Activated CD8-positive, alpha-beta memory T cell treated with anti-CD3 and anti-CD28 coated beads, Interleukin-2, amount 10 ng/mL, durations not matched to agents 7 days and 5 days (primary cell): Measurements from ENCODE around the gene UBE2K. TPM values are rescaled to one million over a fixed set of nuclear protein-coding genes. Genes with fewer than 3 reads are reported as not detected.
A peak's percentile ranks its signal among the peaks of the same experiment; 100 is the strongest.
"Not testable (repeated sequence)": the region's sequence is repeated elsewhere in the genome, so short reads cannot be mapped to it uniquely, and the experiment has no call there.

ENCODE experiments used
- ATAC-seq: fragments of 150-1000 bp; cut with Tn5 transposase; one replicate; pipeline ENCODE4 v1.10.0; 2021; ENCODE audit warnings: moderate library complexity
- CTCF ChIA-PET: fragments of 350-600 bp; sonication (Branson Sonifier 250); formaldehyde crosslinking; loops from one replicate; lab custom pipeline; 2021; ENCODE audit warnings: antibody characterized with exemption; lab: Charles Lee
- DNase-seq: peaks from one replicate; pipeline ENCODE4 v3.0.0-alpha.2; 2020
- H3K27ac Mint-ChIP-seq: one replicate; pipeline ENCODE4 v1.8.0; 2021; ENCODE audit warnings: mild to moderate bottlenecking, mixed read lengths
- H3K27me3 Mint-ChIP-seq: one replicate; pipeline ENCODE4 v1.8.0; 2021; ENCODE audit warnings: mixed read lengths
- H3K36me3 Mint-ChIP-seq: one replicate; pipeline ENCODE4 v1.8.0; 2021; ENCODE audit warnings: mild to moderate bottlenecking, mixed read lengths
- H3K4me1 Mint-ChIP-seq: one replicate; pipeline ENCODE4 v1.8.0; 2021; ENCODE audit warnings: mixed read lengths
- H3K4me3 Mint-ChIP-seq: one replicate; pipeline ENCODE4 v1.8.0; 2021; ENCODE audit warnings: mild to moderate bottlenecking, moderate library complexity, mixed read lengths
- H3K9me3 Mint-ChIP-seq: one replicate; pipeline ENCODE4 v1.8.0; 2022; ENCODE audit warnings: low read depth, mixed read lengths
- total RNA-seq, 2 experiments: library from RNA; stranded (reverse); gene quantifications; one replicate each; pipeline ENCODE4 v1.2.3, GENCODE V29; 2021

UBE2K gene
- total RNA-seq, 2 experiments from 2014 or later: 75.4 to 90.4 TPM

DNA sequence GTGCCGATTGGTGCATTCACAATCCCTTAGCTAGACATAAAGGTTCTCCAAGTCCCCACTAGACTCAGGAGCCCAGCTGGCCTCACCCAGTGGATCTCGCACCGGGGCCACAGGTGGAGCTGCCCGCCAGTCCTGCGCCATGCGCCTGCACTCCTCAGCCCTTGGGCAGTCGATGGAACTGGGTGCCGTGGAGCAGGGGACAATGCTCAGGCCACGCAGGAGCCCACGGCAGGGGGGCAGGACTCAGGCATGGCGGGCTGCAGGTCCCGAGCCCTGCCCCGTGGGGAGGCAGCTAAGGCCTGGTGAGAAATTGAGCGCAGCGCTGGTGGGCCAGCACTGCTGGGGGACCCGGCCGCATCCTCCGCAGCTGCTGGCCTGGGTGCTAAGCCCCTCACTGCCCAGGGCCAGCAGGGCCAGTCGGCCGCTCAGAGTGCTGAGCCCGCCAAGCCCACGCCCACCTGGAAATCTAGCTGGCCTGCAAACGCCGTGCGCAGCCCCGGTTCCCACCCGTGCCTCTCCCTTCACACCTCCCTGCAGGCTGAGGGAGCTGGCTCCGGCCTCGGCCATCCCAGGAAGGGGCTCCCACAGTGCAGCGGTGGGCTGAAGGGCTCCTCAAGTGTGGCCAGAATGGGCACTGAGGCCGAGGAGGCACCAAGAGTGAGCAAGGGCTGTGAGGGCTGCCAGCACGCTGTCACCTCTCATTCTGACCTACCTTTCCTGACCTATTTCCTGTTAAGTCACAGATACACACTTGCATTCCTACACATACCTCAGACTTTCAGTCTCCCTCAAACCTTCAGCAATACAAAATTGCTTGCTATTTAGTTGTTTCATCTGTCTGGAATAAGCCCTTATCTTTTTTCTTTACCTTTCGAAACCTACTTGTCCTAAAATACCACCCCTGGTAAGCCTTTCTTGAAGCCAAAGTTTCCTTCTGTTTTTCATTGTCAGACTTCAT, 20.7 kb downstream of the UBE2K start:
- DNase-seq: no peak
- Mint-ChIP-seq H3K36me3 (peaks cover 27% of the 10 kb centered on the region), H3K4me1 (peaks cover 54% of the 10 kb centered on the region), H3K27me3 (no peaks in the 10 kb centered on the region), H3K27ac (peak overlapping the region; percentile 63), H3K9me3 (no peaks in the 10 kb centered on the region), H3K4me3 (no peak overlapping the region)
- ATAC-seq: peak; percentile 80
- CTCF ChIA-PET: interaction anchor here (0.6 to 1.5 kb wide), 6 partner anchors 10 to 81 kb away, joined by 3 to 4 read pairs (median 3); no protein-coding TSS in a partner anchor

DNA sequence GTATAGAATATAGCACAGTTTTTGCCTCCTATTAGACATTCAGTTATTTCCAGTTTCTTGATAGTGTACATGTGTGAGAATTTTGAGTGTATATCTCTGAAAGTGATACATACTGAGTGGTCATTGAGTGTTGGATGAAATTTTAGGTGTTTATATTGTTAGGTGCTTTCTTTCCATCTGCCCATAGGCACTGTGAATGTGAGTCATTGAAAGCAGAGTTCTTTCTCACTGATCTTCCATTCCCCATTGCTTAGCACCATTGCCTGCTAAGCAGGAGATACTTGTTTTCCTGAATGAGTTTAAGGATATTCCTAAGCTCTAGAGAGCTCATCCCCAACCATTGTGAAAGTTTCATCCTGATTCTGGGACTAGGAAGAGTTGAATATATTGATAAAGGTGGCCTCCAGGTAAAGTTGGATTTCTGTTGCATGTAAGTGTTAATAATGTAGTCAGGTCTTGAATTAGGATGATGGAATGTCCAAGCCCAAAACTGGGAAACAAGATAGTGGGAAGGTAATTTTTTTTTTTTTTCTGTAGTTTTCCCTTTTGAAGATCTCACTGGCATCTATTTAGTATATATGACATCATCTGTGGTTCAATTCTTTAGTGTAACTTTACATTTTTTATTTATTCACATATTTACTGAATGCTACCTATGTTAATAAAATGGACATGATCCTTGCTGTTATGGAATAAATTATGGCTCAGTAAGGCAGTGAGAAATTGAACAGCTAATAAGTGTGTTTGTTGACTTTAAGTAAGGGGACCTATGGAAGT, 22.1 kb downstream of the UBE2K start:
- Mint-ChIP-seq H3K4me3 (no peak overlapping the region), H3K27ac (no peak overlapping the region), H3K36me3 (peaks cover 23% of the 10 kb centered on the region), H3K4me1 (peaks cover 49% of the 10 kb centered on the region), H3K9me3 (no peaks in the 10 kb centered on the region), H3K27me3 (no peaks in the 10 kb centered on the region)
- ATAC-seq (no peak), DNase-seq (no peak)
- CTCF ChIA-PET: interaction anchor here (1.4 to 1.5 kb wide), 3 partner anchors 22 to 131 kb away, joined by 3 read pairs; no protein-coding TSS in a partner anchor

DNA sequence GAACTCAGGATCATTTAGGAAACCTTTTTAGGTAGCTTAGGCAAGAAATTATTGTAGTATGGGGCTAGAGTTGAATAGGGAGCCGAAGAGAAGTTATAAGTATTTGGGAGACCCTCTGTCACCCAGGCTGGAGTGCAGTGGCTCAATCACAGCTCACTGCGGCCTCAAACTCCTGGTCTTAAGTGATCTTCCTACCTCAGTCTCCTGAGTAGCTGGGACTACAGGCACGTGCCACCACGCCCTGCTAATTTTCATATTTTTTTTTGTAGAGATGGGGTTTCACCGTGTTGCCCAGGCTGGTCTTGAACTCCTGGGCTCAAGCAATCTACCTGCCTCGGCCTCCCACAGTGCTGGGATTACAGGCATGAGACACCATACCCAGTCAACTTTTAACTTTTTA, 23.3 kb downstream of the UBE2K start:
- H3K9me3 Mint-ChIP-seq, DNase-seq, CTCF ChIA-PET, H3K27ac Mint-ChIP-seq, ATAC-seq, H3K27me3 Mint-ChIP-seq, H3K4me3 Mint-ChIP-seq: not testable (repeated sequence)
- Mint-ChIP-seq H3K4me1 (peaks cover 41% of the 10 kb centered on the region), H3K36me3 (peaks cover 22% of the 10 kb centered on the region)

DNA sequence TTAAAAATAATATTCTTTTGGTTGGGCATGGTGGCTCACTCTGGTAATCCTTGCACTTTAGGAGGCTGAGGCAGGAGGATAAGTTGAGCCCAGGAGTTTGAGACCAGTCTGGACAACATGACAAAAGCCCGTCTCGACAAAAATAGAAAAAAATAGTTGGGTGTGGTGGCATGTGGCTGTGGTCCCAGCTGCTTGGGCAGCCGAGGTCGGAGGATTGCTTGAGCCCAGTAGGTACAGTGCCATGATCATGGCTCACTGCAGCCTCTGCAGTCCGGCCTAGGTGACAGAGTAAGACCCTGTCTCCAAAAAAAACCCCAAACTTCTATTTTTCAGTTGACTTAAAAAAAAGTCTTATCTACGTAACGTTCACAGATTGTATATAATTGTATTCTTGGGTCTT, 23.9 kb downstream of the UBE2K start:
- H3K4me1 Mint-ChIP-seq: peaks cover 38% of the 10 kb centered on the region
- H3K9me3 Mint-ChIP-seq: no peaks in the 10 kb centered on the region
- CTCF ChIA-PET: no interaction called here
- DNase-seq (no peak), ATAC-seq (no peak)
- peaks cover 22% of the 10 kb centered on the region for H3K36me3 Mint-ChIP-seq
- no peak overlapping the region for H3K27ac Mint-ChIP-seq
- no peak overlapping the region for H3K4me3 Mint-ChIP-seq
- H3K27me3 Mint-ChIP-seq: no peaks in the 10 kb centered on the region

GRCh38 chr4:39729557-39729956, 31.6 kb downstream of the UBE2K start:
- no peak for DNase-seq

DNA sequence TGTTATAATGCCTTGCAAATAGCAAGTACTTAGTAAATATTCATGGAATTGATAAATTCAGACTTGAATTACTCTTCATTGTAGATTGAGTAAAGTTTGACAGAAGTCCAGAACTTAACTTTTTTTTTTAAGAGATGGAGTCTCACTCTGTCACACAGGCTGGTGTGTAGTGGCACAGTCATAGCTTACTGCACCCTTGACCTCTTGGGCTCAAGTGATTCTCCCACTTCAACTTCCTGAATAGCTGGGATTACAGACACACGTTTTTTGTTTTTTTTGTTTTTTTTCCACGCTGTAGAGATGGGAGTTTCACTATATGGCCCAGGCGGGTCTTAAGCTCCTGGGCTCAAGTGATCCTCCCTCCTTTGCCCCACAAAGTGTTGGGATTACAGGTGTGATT, 32.1 kb downstream of the UBE2K start:
- no peak overlapping the region for H3K4me3 Mint-ChIP-seq
- no peak overlapping the region for H3K27ac Mint-ChIP-seq
- peaks cover 16% of the 10 kb centered on the region for H3K4me1 Mint-ChIP-seq
- no peaks in the 10 kb centered on the region for H3K27me3 Mint-ChIP-seq
- CTCF ChIA-PET: interaction anchor here (0.6 kb wide), 1 partner anchor 35 kb away, joined by 3 read pairs; no protein-coding TSS in a partner anchor
- H3K36me3 Mint-ChIP-seq: peaks cover 15% of the 10 kb centered on the region
- no peak for DNase-seq
- no peaks in the 10 kb centered on the region for H3K9me3 Mint-ChIP-seq
- ATAC-seq: no peak

More at GRCh38 chr4:39729557-39729956, 31.6 kb downstream of the UBE2K start:
- no peak for ATAC-seq
- no peaks in the 10 kb centered on the region for H3K27me3 Mint-ChIP-seq
- no peak overlapping the region for H3K4me3 Mint-ChIP-seq
- CTCF ChIA-PET: interaction anchor here (2.0 kb wide), 1 partner anchor 12 kb away, joined by 4 read pairs; no protein-coding TSS in a partner anchor
- peaks cover 13% of the 10 kb centered on the region for H3K36me3 Mint-ChIP-seq
- H3K4me1 Mint-ChIP-seq: peaks cover 18% of the 10 kb centered on the region
- no peaks in the 10 kb centered on the region for H3K9me3 Mint-ChIP-seq
- H3K27ac Mint-ChIP-seq: no peak overlapping the region

- no peak for ATAC-seq
- no peak for DNase-seq
- Mint-ChIP-seq H3K27me3 (no peaks in the 10 kb centered on the region), H3K36me3 (peaks cover 13% of the 10 kb centered on the region), H3K4me1 (peaks cover 16% of the 10 kb centered on the region), H3K27ac (no peak overlapping the region), H3K4me3 (no peak overlapping the region), H3K9me3 (no peaks in the 10 kb centered on the region)
- CTCF ChIA-PET: interaction anchor here (1.1 kb wide), 2 partner anchors 13 to 34 kb away, joined by 3 read pairs; partner anchors contain the start of gene UBE2K
Measured at GRCh38 chr4:39731908-39732307, 34.0 kb downstream of the UBE2K start.

DNA sequence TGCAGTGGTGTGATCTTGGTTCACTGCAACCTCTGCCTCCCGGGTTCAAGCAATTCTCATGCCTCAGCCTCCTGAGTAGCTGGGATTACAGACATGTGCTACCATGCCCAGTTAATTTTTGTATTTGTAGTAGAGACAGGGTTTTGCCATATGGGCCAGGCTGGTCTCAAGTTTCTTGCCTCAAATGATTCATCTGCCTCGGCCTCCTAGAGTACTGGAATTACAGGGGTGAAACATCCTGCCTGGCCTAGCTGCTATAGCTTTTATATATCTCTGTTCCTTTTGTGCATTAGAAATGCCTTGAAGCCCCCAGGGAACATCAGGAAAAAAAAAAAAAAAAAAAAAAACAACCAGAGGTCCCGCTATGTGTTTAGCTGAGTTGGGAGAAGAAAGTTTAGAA, 34.8 kb downstream of the UBE2K start:
- Mint-ChIP-seq H3K9me3 (no peaks in the 10 kb centered on the region), H3K27ac (peak overlapping the region; percentile 28), H3K4me1 (peaks cover 16% of the 10 kb centered on the region), H3K36me3 (peaks cover 12% of the 10 kb centered on the region), H3K4me3 (no peak overlapping the region), H3K27me3 (no peaks in the 10 kb centered on the region)
- DNase-seq (no peak), ATAC-seq (no peak)
- CTCF ChIA-PET: interaction anchor here (1.1 kb wide), 2 partner anchors 14 to 35 kb away, joined by 3 read pairs; partner anchors contain the start of gene UBE2K

- H3K36me3 Mint-ChIP-seq, ATAC-seq, CTCF ChIA-PET, H3K27me3 Mint-ChIP-seq, H3K27ac Mint-ChIP-seq, DNase-seq, H3K4me3 Mint-ChIP-seq, H3K4me1 Mint-ChIP-seq, H3K9me3 Mint-ChIP-seq: not testable (repeated sequence)
Measured at GRCh38 chr4:39739591-39739990, 41.7 kb downstream of the UBE2K start.

- CTCF ChIA-PET: interaction anchor here (1.0 to 1.9 kb wide), 2 partner anchors 13 to 23 kb away, joined by 3 to 4 read pairs; no protein-coding TSS in a partner anchor
- Mint-ChIP-seq H3K9me3 (no peaks in the 10 kb centered on the region), H3K4me3 (no peak overlapping the region), H3K36me3 (peaks cover 8% of the 10 kb centered on the region), H3K27me3 (no peaks in the 10 kb centered on the region), H3K4me1 (peaks cover 8% of the 10 kb centered on the region), H3K27ac (no peak overlapping the region)
- ATAC-seq: no peak
- DNase-seq: no peak
Measured at GRCh38 chr4:39741401-39741800, 43.5 kb downstream of the UBE2K start.

DNA sequence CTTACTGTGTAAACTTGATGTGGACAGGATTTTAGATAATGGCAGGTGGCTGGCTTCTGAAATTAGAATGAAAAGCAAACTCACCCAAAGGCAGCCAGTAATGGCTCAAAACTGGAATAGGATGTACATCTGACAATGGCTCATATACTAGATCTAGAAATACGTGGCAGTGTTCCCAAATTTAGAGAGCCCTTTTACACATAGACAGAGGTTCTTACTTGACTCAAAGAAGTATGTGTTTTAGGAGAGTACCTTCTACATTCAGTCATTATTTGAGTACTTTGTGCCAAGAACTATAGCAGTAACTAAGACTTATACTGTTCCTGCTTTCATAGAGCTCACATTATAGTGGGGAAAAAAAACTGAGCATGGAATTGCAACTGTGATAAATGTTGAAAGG, 48.0 kb downstream of the UBE2K start:
- H3K36me3 Mint-ChIP-seq: peaks cover 25% of the 10 kb centered on the region
- no peak overlapping the region for H3K4me3 Mint-ChIP-seq
- CTCF ChIA-PET: interaction anchor here (0.7 kb wide), 1 partner anchor 84 kb away, joined by 3 read pairs; no protein-coding TSS in a partner anchor
- no peaks in the 10 kb centered on the region for H3K27me3 Mint-ChIP-seq
- H3K27ac Mint-ChIP-seq: no peak overlapping the region
- no peak for ATAC-seq
- H3K4me1 Mint-ChIP-seq: peaks cover 11% of the 10 kb centered on the region
- no peaks in the 10 kb centered on the region for H3K9me3 Mint-ChIP-seq
- DNase-seq: no peak

DNA sequence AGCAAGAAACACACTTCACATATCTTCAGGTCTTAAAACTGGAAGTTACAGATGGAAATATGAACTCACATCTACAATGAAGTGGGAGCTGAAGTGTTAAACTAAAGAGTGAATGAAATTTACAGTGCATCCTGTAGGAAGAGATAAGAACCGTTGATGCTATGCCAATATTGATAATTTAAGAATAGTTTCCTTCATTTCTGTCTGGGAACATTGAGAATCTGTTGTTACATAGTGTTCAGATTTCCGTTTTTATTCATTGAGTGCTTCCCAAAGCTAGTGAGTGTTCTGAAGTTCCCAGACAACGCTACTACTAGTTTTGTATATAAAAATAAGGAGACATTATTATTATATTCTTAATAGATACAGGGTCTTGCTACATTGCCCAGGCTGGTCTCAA, 52.3 kb downstream of the UBE2K start:
- Mint-ChIP-seq H3K27me3 (no peaks in the 10 kb centered on the region), H3K4me1 (peaks cover 15% of the 10 kb centered on the region), H3K36me3 (peaks cover 29% of the 10 kb centered on the region), H3K4me3 (no peak overlapping the region), H3K27ac (no peak overlapping the region), H3K9me3 (no peaks in the 10 kb centered on the region)
- DNase-seq: no peak
- ATAC-seq: no peak
- CTCF ChIA-PET: interaction anchor here (0.7 kb wide), 1 partner anchor 27 kb away, joined by 4 read pairs; no protein-coding TSS in a partner anchor

DNA sequence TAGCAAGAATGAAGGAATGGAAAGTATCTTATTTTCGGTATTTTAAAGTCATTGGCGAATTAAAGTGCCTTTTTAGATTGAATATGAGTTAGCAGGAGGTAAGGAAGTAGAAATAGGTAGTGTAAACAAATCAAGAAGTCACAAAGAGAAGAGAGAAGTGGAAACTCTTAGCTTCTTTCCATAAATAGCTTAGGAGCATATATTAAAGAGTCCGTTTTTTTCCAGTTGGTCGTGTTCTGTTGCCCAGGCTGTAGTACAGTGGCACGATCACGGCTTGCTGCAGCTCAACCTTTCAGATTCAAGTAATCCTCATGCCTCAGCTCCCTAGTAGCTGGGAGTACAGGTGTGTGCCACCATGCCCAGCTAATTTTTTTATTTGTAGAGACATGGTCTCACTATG, 56.4 kb downstream of the UBE2K start:
- ATAC-seq (no peak), DNase-seq (no peak)
- H3K4me1 Mint-ChIP-seq: peaks cover 5% of the 10 kb centered on the region
- no peak overlapping the region for H3K27ac Mint-ChIP-seq
- H3K27me3 Mint-ChIP-seq: no peaks in the 10 kb centered on the region
- CTCF ChIA-PET: interaction anchor here (0.6 to 1.9 kb wide), 2 partner anchors 21 to 24 kb away, joined by 3 to 5 read pairs; no protein-coding TSS in a partner anchor
- peaks cover 23% of the 10 kb centered on the region for H3K36me3 Mint-ChIP-seq
- no peaks in the 10 kb centered on the region for H3K9me3 Mint-ChIP-seq
- H3K4me3 Mint-ChIP-seq: no peak overlapping the region
